HepG2 (cell line): Measurements from ENCODE around the gene PIH1D2. TPM values are rescaled to one million over a fixed set of nuclear protein-coding genes. Genes with fewer than 3 reads are reported as not detected.

Experiments used
- ARID2 ChIP-seq: sonication (generic); formaldehyde crosslinking; IDR thresholded peaks from 2 replicates; pipeline ENCODE4 v1.8.1; 2022; ENCODE audit warnings: mild to moderate bottlenecking, missing genetic modification reagents, borderline replicate concordance
- FOSL2 ChIP-seq: sonication (generic); formaldehyde crosslinking; IDR thresholded peaks from 2 replicates; pipeline ENCODE4 v1.4.0; 2020; ENCODE audit warnings: missing genetic modification reagents
- FOXC1 ChIP-seq: sonication (generic); formaldehyde crosslinking; IDR thresholded peaks from 2 replicates; pipeline ENCODE4 v1.8.0; 2022; ENCODE audit warnings: mild to moderate bottlenecking, missing genetic modification reagents, borderline replicate concordance
- FOXO1 ChIP-seq: sonication (generic); formaldehyde crosslinking; IDR thresholded peaks from 2 replicates; pipeline ENCODE4 v1.4.0; 2020; ENCODE audit warnings: missing genetic modification reagents
- GATAD2A ChIP-seq: IDR thresholded peaks from 2 replicates; pipeline ENCODE4 v1.6.1; 2016
- HMGA1 ChIP-seq: sonication (generic); formaldehyde crosslinking; conservative IDR thresholded peaks from 2 replicates; pipeline ENCODE4 v1.4.0; 2020; ENCODE audit warnings: missing genetic modification reagents
- PHF8 ChIP-seq: sonication (generic); formaldehyde crosslinking; IDR thresholded peaks from 2 replicates; pipeline ENCODE4 v1.5.0; 2020; ENCODE audit warnings: missing genetic modification reagents
- PRDM15 ChIP-seq: sonication (generic); formaldehyde crosslinking; IDR thresholded peaks from 2 replicates; pipeline ENCODE4 v1.4.0; 2020; ENCODE audit warnings: missing genetic modification reagents
- RNF2 ChIP-seq: fragments of 450-650 bp; conservative IDR thresholded peaks from 2 replicates; pipeline ENCODE4 v1.6.1; 2016; ENCODE audit warnings: low read depth
- SALL1 ChIP-seq: sonication (generic); formaldehyde crosslinking; IDR thresholded peaks from 2 replicates; pipeline ENCODE4 v1.8.0; 2022; ENCODE audit warnings: mild to moderate bottlenecking, missing genetic modification reagents
- TGIF2 ChIP-seq: IDR thresholded peaks from 2 replicates; pipeline ENCODE4 v1.6.1; 2016; ENCODE audit warnings: control low read depth, missing compliant biosample characterization
- THAP11 ChIP-seq: IDR thresholded peaks from 2 replicates; pipeline ENCODE4 v1.6.1; 2016; ENCODE audit warnings: missing biosample characterization, missing genetic modification reagents
- ZBTB49 ChIP-seq: sonication (generic); formaldehyde crosslinking; IDR thresholded peaks from 2 replicates; pipeline ENCODE4 v1.4.0; 2020; ENCODE audit warnings: missing genetic modification reagents, borderline replicate concordance
- ZNF335 ChIP-seq: sonication (generic); formaldehyde crosslinking; IDR thresholded peaks from 2 replicates; pipeline ENCODE4 v1.4.0; 2020; ENCODE audit warnings: missing genetic modification reagents
- ZNF468 ChIP-seq: sonication (generic); formaldehyde crosslinking; IDR thresholded peaks from 2 replicates; pipeline ENCODE4 v1.8.0; 2022; ENCODE audit warnings: mild to moderate bottlenecking, moderate library complexity, missing genetic modification reagents
- ZNF557 ChIP-seq: sonication (generic); formaldehyde crosslinking; IDR thresholded peaks from 2 replicates; pipeline ENCODE4 v1.4.0; 2020; ENCODE audit warnings: missing genetic modification reagents
- ZNF737 ChIP-seq: sonication (generic); formaldehyde crosslinking; IDR thresholded peaks from 2 replicates; pipeline ENCODE4 v1.5.0; 2020; ENCODE audit warnings: missing genetic modification reagents, mild to moderate bottlenecking, borderline replicate concordance
- ZNF788 ChIP-seq: sonication (generic); formaldehyde crosslinking; IDR thresholded peaks from 2 replicates; pipeline ENCODE4 v1.5.0; 2020; ENCODE audit warnings: mild to moderate bottlenecking, missing genetic modification reagents, borderline replicate concordance
- ZNF839 ChIP-seq: sonication (generic); formaldehyde crosslinking; IDR thresholded peaks from 2 replicates; pipeline ENCODE4 v1.4.0; 2020; ENCODE audit warnings: missing genetic modification reagents, mild to moderate bottlenecking, borderline replicate concordance
- polyA plus RNA-seq, 8 experiments: library from polyadenylated mRNA; depleted of rRNA in 3 of 8; stranded (reverse) in 7 of 8; unstranded in 1 of 8; fragments of >200 nt; fragmentation: Illumina TruSeq in 4 of 8; extraction: Trizol in 4 of 8; gene quantifications; 2 replicates each; pipeline versions ENCODE4 v1.2.1 to v1.2.3, GENCODE V29; 2011 to 2016; ENCODE audit warnings: low read depth in 4 of 8, missing spikeins in 1 of 8, mixed read lengths in 1 of 8; ENCODE audit not compliant: insufficient read depth in 1 of 8
- total RNA-seq, 5 experiments: library from RNA; depleted of rRNA; stranded (reverse); fragments of >200 nt; fragmentation: Illumina TruSeq; extraction: Trizol; gene quantifications; 2 replicates each; pipeline ENCODE4 v1.2.3, GENCODE V29; 2016; ENCODE audit warnings: low read depth in 1 of 5
- TF ChIP-seq, protein P1 (sequence below): sonication (generic); formaldehyde crosslinking; IDR thresholded peaks from 2 replicates; pipeline ENCODE4 v1.4.0; 2020; ENCODE audit warnings: missing genetic modification reagents
- TF ChIP-seq, protein P2 (sequence below): IDR thresholded peaks from 2 replicates; pipeline ENCODE4 v1.6.1; 2018; ENCODE audit warnings: missing genetic modification reagents

PIH1D2 gene
- total and polyA plus RNA-seq, 2 of the 13 experiments (the other 11 are each of a cell fraction or from before 2014, with no cell fraction given), result 0.49 to 2.7 TPM

GRCh38 chr11:112086422-112087191, 12.8 kb upstream of the PIH1D2 start, which contains the start of the genes SDHD and TIMM8B (continued):
- TF ChIP-seq THAP11 (CRISPR knock-in tag) (peak; percentile 96), PHF8 (peak; percentile 92), PRDM15 (CRISPR knock-in tag) (no peak), TGIF2 (peak; percentile 86; the same call in 1 of the 2 replicates), ZNF468 (0 out of 2 replicates have a peak, but pooled peaks have one; percentile 46), ZNF788 (peak; percentile 83; the same call in 1 of the 2 replicates), FOXO1 (peak; percentile 74), ARID2 (CRISPR knock-in tag) (peak; percentile 51; the same call in 1 of the 2 replicates), SALL1 (CRISPR knock-in tag) (peak; percentile 87), HMGA1 (CRISPR knock-in tag) (no peak), ZNF839 (CRISPR knock-in tag) (0 out of 2 replicates have a peak, but pooled peaks have one; percentile 70), FOXC1 (0 out of 2 replicates have a peak, but pooled peaks have one; percentile 5), ZNF737 (CRISPR knock-in tag) (no peak), FOSL2 (CRISPR knock-in tag) (peak; percentile 24; the same call in 1 of the 2 replicates), RNF2 (peak; percentile 98), GATAD2A (CRISPR knock-in tag) (peak; percentile 55; the same call in 1 of the 2 replicates), ZBTB49 (CRISPR knock-in tag) (no peak), ZNF557 (0 out of 2 replicates have a peak, but pooled peaks have one; percentile 31), ZNF335 (CRISPR knock-in tag) (peak; percentile 66; the same call in 1 of the 2 replicates)
- TF ChIP-seq, protein P1, sequence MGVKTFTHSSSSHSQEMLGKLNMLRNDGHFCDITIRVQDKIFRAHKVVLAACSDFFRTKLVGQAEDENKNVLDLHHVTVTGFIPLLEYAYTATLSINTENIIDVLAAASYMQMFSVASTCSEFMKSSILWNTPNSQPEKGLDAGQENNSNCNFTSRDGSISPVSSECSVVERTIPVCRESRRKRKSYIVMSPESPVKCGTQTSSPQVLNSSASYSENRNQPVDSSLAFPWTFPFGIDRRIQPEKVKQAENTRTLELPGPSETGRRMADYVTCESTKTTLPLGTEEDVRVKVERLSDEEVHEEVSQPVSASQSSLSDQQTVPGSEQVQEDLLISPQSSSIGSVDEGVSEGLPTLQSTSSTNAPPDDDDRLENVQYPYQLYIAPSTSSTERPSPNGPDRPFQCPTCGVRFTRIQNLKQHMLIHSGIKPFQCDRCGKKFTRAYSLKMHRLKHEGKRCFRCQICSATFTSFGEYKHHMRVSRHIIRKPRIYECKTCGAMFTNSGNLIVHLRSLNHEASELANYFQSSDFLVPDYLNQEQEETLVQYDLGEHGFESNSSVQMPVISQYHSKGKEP, result peak; percentile 66
- TF ChIP-seq, protein P2, sequence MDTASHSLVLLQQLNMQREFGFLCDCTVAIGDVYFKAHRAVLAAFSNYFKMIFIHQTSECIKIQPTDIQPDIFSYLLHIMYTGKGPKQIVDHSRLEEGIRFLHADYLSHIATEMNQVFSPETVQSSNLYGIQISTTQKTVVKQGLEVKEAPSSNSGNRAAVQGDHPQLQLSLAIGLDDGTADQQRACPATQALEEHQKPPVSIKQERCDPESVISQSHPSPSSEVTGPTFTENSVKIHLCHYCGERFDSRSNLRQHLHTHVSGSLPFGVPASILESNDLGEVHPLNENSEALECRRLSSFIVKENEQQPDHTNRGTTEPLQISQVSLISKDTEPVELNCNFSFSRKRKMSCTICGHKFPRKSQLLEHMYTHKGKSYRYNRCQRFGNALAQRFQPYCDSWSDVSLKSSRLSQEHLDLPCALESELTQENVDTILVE (CRISPR knock-in tag), result peak; percentile 84
